SK-N-SH treated with all-trans-retinoic acid at 6 μM for 48 hours (cell line): Measurements from ENCODE around the gene FAF1.

Experiments used
- ARNTL ChIP-seq: fragments of 450-650 bp; formaldehyde crosslinking; IDR thresholded peaks from 2 replicates; pipeline ENCODE4 v1.5.0; 2020; ENCODE audit warnings: low read depth, mild to moderate bottlenecking, moderate library complexity, borderline replicate concordance
- CSRNP3 ChIP-seq: fragments of 250-450 bp; sonication (Bioruptor Pico); IDR thresholded peaks from 2 replicates; pipeline ENCODE4 v1.5.1; 2021; ENCODE audit warnings: mild to moderate bottlenecking, moderate library complexity
- GLIS3 ChIP-seq: fragments of 250-450 bp; sonication (Bioruptor Pico); IDR thresholded peaks from 2 replicates; pipeline ENCODE4 v1.5.0; 2020; ENCODE audit warnings: mild to moderate bottlenecking, moderate library complexity
- OSR1 ChIP-seq: fragments of 250-450 bp; sonication (Bioruptor Pico); IDR thresholded peaks from 2 replicates; pipeline ENCODE4 v1.8.0; 2022; ENCODE audit warnings: moderate library complexity, mild to moderate bottlenecking, inconsistent platforms
- PATZ1 ChIP-seq: fragments of 250-450 bp; sonication (Bioruptor Pico); IDR thresholded peaks from 2 replicates; pipeline ENCODE4 v1.8.0; 2020; ENCODE audit warnings: mild to moderate bottlenecking, moderate library complexity, borderline replicate concordance
- POU6F1 ChIP-seq: fragments of 250-450 bp; sonication (Bioruptor Pico); IDR thresholded peaks from 2 replicates; pipeline ENCODE4 v1.8.0; 2021; ENCODE audit warnings: low read depth, mild to moderate bottlenecking, moderate library complexity, borderline replicate concordance
- RARB ChIP-seq: fragments of 250-450 bp; sonication (Bioruptor Pico); IDR thresholded peaks from 2 replicates; pipeline ENCODE4 v1.8.0; 2021; ENCODE audit warnings: mild to moderate bottlenecking, moderate library complexity
- TCF4 ChIP-seq: fragments of 250-450 bp; sonication (Bioruptor Pico); IDR thresholded peaks from 2 replicates; pipeline ENCODE4 v1.8.0; 2021; ENCODE audit warnings: mild to moderate bottlenecking, moderate library complexity, borderline replicate concordance
- TOX ChIP-seq: fragments of 250-450 bp; sonication (Bioruptor Pico); IDR thresholded peaks from 2 replicates; pipeline ENCODE4 v1.8.0; 2021; ENCODE audit warnings: mild to moderate bottlenecking, moderate library complexity, borderline replicate concordance
- ZFP30 ChIP-seq: fragments of 450-650 bp; formaldehyde crosslinking; IDR thresholded peaks from 2 replicates; pipeline ENCODE4 v1.5.0; 2022; ENCODE audit warnings: mild to moderate bottlenecking, moderate library complexity
- ZNF565 ChIP-seq: fragments of 450-650 bp; formaldehyde crosslinking; conservative IDR thresholded peaks from 2 replicates; pipeline ENCODE4 v1.5.0; 2020; ENCODE audit warnings: low read depth, mild to moderate bottlenecking, moderate library complexity
- ZNF70 ChIP-seq: fragments of 450-650 bp; formaldehyde crosslinking; IDR thresholded peaks from 2 replicates; pipeline ENCODE4 v1.5.0; 2020; ENCODE audit warnings: mild to moderate bottlenecking, moderate library complexity

GRCh38 chr1:51002516-51002915, 42.4 kb upstream of the FAF1 start:
- TF ChIP-seq PATZ1 (CRISPR knock-in tag) (no peak), ARNTL (no peak), OSR1 (no peak), ZNF70 (CRISPR knock-in tag) (no peak), ZFP30 (CRISPR knock-in tag) (no peak), RARB (CRISPR knock-in tag) (no peak), TCF4 (no peak), TOX (no peak), CSRNP3 (no peak), GLIS3 (CRISPR knock-in tag) (no peak), ZNF565 (CRISPR knock-in tag) (no peak), POU6F1 (CRISPR knock-in tag) (no peak)
